Colonic mucosa (tissue), 4 donors: ENCODE data around the gene ATF4. TPM values are rescaled to one million over a fixed set of nuclear protein-coding genes. Genes with fewer than 3 reads are reported as not detected.

ENCODE experiments used
- DNase-seq: peaks from one replicate; pipeline ENCODE4 v3.0.0-alpha.2; 2020
- H3K27ac ChIP-seq: fragments of 200-600 bp; one replicate; pipeline ENCODE4 v1.8.0; 2021
- H3K27me3 ChIP-seq: fragments of 200-600 bp; one replicate; pipeline ENCODE4 v1.8.0; 2021
- H3K36me3 ChIP-seq: fragments of 200-600 bp; one replicate; pipeline ENCODE4 v1.8.0; 2021
- H3K4me1 ChIP-seq: fragments of 200-600 bp; one replicate; pipeline ENCODE4 v1.8.0; 2021; ENCODE audit warnings: mild to moderate bottlenecking
- H3K4me3 ChIP-seq: fragments of 200-600 bp; one replicate; pipeline ENCODE4 v1.8.0; 2021
- H3K9ac ChIP-seq, 2 donors: one replicate each; pipeline ENCODE4 v1.7.0; 2013; ENCODE audit warnings: control low read depth in 2 of 2, low read depth in 2 of 2, low read length in 2 of 2
- H3K9me3 ChIP-seq: fragments of 200-600 bp; one replicate; pipeline ENCODE4 v1.8.0; 2021
- intact Hi-C: fragments of 100-400 bp; cut with DNase I; formaldehyde crosslinking; loops from one replicate; pipeline ENCODE4 v1.14.1; 2022
- total RNA-seq, 2 donors: library from RNA; stranded (reverse); fragmentation: NEBNext Ultra II Directional in 1 of 2; extraction: Animal tissue kit (Norgen Biotek cat#: 25700) in 1 of 2; gene quantifications; one replicate each; pipeline ENCODE4 v1.2.1, GENCODE V29; 2021
- TF ChIP-seq, protein P1 (sequence below): fragments of 200-600 bp; IDR thresholded peaks from one replicate; pipeline ENCODE4 v1.8.0; 2022; ENCODE audit warnings: antibody characterized with exemption, mild to moderate bottlenecking
- donor health status: healthy.
- donor health status: DM: no; HTN: no; CAD: no.
- donor health status: DM: no; HTN: no; CAD: no.

ATF4 gene
- total RNA-seq, 2 donors from 2014 or later = 279 to 302 TPM

DNA sequence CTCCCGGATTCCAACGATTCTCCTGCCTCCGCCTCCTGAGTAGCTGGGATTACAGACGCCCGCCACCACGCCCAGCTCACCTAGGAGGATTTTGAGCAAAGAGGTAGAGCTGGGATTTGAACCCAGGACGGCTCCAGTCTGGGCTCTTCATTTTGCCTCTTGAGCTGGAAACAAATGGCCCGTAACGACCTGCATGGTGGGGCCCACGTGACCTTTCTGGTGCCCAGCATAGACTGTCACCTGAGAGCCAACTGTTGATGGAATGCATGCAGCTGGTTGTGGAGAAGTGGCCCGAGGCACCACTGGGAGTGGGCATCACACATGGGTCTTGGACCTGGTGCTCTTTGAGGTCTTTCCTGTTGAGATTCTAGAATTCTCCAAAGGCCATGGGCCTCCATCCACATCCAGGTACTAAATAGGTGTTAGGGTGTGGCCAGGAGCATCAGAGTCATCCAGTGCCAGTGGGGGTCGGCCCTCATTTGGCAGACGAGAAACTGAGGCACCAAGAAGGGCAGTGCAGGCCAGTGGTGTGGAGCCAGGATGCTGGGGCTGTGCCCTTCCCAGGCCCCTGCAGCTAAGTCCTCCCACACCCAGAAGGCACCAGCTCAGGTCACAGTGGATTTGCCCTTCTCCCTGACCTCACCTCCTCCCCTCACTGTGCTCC, 3.9 kb downstream of the ATF4 start:
- H3K9me3 ChIP-seq = no peaks in the 10 kb centered on the region
- H3K4me1 ChIP-seq = peaks cover 26% of the 10 kb centered on the region
- H3K4me3 ChIP-seq = no peak overlapping the region
- no peak overlapping the region for H3K9ac ChIP-seq
- intact Hi-C loops = loop anchor here (10.0 kb wide), 2 partner anchors 209 to 349 kb away; partner anchors contain the start of gene RPL3
- H3K27me3 ChIP-seq = no peaks in the 10 kb centered on the region
- peak overlapping the region; percentile 96 for H3K27ac ChIP-seq
- DNase-seq = no peak
- H3K36me3 ChIP-seq = peaks cover 4% of the 10 kb centered on the region
- TF ChIP-seq, protein P1, sequence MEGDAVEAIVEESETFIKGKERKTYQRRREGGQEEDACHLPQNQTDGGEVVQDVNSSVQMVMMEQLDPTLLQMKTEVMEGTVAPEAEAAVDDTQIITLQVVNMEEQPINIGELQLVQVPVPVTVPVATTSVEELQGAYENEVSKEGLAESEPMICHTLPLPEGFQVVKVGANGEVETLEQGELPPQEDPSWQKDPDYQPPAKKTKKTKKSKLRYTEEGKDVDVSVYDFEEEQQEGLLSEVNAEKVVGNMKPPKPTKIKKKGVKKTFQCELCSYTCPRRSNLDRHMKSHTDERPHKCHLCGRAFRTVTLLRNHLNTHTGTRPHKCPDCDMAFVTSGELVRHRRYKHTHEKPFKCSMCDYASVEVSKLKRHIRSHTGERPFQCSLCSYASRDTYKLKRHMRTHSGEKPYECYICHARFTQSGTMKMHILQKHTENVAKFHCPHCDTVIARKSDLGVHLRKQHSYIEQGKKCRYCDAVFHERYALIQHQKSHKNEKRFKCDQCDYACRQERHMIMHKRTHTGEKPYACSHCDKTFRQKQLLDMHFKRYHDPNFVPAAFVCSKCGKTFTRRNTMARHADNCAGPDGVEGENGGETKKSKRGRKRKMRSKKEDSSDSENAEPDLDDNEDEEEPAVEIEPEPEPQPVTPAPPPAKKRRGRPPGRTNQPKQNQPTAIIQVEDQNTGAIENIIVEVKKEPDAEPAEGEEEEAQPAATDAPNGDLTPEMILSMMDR = no peak

DNA sequence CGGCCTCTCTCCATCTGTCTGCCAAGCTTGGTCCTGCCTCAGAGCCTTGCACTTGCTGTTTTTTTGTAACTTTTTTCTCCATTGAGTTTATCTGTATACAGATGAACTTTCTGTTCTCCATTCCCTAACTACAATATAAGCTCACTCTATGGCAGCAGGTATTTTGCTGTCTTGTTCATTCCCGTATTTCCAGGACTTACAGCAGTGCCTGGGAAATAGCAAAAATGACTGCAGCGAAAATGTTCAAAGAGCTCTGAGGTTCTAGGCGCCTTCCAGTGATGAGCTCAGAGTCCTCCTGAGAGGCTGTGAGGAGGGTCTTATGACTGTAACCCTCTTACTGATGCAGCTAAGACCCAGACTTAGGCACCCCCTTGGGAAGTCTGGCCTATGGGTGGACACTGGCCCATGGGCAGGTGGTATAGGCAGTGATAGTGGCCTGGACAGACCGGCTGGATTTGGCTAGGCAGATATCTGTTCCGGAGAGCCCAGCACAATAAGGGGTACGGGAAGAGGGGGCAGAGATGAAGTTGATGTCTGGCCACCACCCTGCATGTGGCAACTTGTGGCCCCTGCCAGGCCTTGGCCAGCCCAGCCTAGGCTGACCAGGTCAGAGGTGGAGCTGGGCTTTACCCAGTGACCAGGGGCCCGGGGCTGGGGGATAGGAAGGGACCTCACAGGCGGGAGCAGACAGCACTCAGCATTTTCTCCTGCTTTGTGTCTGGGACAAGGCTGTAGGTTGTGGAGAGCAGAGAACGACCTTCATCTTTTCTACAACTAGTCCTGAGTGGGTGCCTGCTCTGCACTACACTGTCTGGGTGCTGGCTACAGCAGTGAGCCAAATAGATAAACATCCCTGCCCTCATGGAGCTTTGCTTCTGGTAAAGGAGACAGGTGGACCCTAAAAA, 4.6 kb downstream of the ATF4 start:
- no peak overlapping the region for H3K4me3 ChIP-seq

DNA sequence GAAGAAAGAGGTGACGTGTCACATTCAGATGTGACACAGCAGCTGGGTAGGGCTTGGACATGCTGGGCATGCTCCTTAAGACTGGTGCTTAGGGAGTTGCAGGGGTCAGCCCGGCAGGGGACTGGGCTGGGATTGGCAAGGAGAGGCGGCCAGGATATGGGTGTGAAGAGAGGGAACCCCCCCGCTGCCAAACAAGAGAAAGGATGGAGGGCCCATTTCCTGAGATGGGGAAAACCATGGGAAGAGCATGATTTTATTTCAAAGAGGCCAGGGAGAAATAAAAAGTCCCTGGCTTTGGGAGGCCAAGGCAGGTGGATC, 5.3 kb downstream of the ATF4 start:
- no peak for DNase-seq
- no peaks in the 10 kb centered on the region for H3K9me3 ChIP-seq
- H3K27me3 ChIP-seq = no peaks in the 10 kb centered on the region
- H3K4me1 ChIP-seq = peaks cover 38% of the 10 kb centered on the region
- H3K9ac ChIP-seq = no peak overlapping the region
- H3K27ac ChIP-seq = no peak overlapping the region
- peaks cover 4% of the 10 kb centered on the region for H3K36me3 ChIP-seq
- no peak overlapping the region for H3K4me3 ChIP-seq
- intact Hi-C loops = loop anchor here (5.0 to 10.0 kb wide), 3 partner anchors 33 to 351 kb away; partner anchors contain the start of gene RPL3
- TF ChIP-seq, protein P1 = no peak

More for the DNA sequence above, 4.6 kb downstream of the ATF4 start:
- DNase-seq = no peak
- no peak overlapping the region for H3K27ac ChIP-seq
- H3K36me3 ChIP-seq = peaks cover 4% of the 10 kb centered on the region
- no peaks in the 10 kb centered on the region for H3K9me3 ChIP-seq
- peaks cover 33% of the 10 kb centered on the region for H3K4me1 ChIP-seq
- H3K27me3 ChIP-seq = no peaks in the 10 kb centered on the region
- intact Hi-C loops = loop anchor here (5.0 to 10.0 kb wide), 3 partner anchors 33 to 350 kb away; partner anchors contain the start of gene RPL3
- no peak overlapping the region for H3K9ac ChIP-seq
- TF ChIP-seq, protein P1 = no peak

DNA sequence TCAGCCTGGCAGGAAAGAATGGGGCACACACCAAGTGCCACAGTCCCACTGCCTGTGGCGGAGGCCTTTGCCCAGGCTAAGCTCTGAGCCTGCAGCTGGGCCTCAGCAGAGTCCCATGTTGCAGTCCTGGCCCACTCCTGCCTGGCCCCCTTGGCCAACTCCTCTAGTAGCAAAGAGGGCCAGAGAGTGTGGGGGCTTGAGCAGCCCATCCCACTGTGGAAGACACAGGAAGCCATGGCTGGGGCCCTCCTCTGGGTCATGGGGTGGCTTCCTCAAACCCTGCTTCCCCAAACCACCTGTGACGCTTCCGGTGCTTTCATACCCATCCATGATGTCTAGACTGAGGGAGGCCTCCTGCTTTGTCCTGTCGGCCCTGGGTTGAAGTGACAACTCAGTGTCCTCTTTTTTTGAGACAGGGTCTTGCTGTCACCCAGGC, 6.4 kb downstream of the ATF4 start:
- Histone ChIP-seq H3K27ac (peak overlapping the region; percentile 89), H3K36me3 (no peaks in the 10 kb centered on the region), H3K9me3 (no peaks in the 10 kb centered on the region), H3K9ac (peak overlapping the region in 1 of 2 donors; percentile 31), H3K4me1 (peaks cover 46% of the 10 kb centered on the region), H3K4me3 (no peak overlapping the region), H3K27me3 (no peaks in the 10 kb centered on the region)
- no peak for DNase-seq
- TF ChIP-seq, protein P1 = no peak
- intact Hi-C loops = loop anchor here (5.0 to 10.0 kb wide), 3 partner anchors 34 to 352 kb away; partner anchors contain the start of gene RPL3

GRCh38 chr22:39527481-39527961, 7.2 kb downstream of the ATF4 start:
- Histone ChIP-seq H3K9ac (peak overlapping the region in 1 of 2 donors; percentile 83), H3K36me3 (no peaks in the 10 kb centered on the region), H3K27ac (peak overlapping the region; percentile 89), H3K4me1 (peaks cover 46% of the 10 kb centered on the region), H3K27me3 (no peaks in the 10 kb centered on the region), H3K4me3 (no peak overlapping the region), H3K9me3 (no peaks in the 10 kb centered on the region)
- peak; percentile 85 for DNase-seq
- intact Hi-C loops = loop anchor here (5.0 to 10.0 kb wide), 3 partner anchors 35 to 353 kb away; partner anchors contain the start of gene RPL3
- TF ChIP-seq, protein P1 = no peak
